Measurements from ENCODE around the gene ZNF775.

GRCh38 chr7:150335774-150336112 lies 43.4 kb upstream of the ZNF775 start:
- TF ChIP-seq POLR2A (IDR thresholded peaks at IDR 0.05; ENCODE audit: low read depth, low read length), result no peak
- no peak for TF ChIP-seq POLR2AphosphoS5 (IDR thresholded peaks at IDR 0.05; ENCODE audit: low read depth, low read length)
- no peak for TF ChIP-seq TAF1 (IDR thresholded peaks at IDR 0.05; ENCODE audit: low read depth, low read length)
- TF ChIP-seq SPI1 (IDR thresholded peaks at IDR 0.05; ENCODE audit: low read depth, low read length), result no peak
- TF ChIP-seq POU2F2 (IDR thresholded peaks at IDR 0.05; ENCODE audit: low read depth, low read length), result no peak

All from GM12891 (cell line).